HepG2 (cell line): Measurements from ENCODE around the gene DPEP3. TPM values are rescaled to one million over a fixed set of nuclear protein-coding genes. Genes with fewer than 3 reads are reported as not detected.

ENCODE experiments used
- ARNT ChIP-seq: fragments of 450-650 bp; IDR thresholded peaks from 2 replicates; pipeline ENCODE4 v1.6.1; 2017
- ATF7 ChIP-seq, 2 experiments: fragments of 450-650 bp in 1 of 2; sonication (generic) in 1 of 2; formaldehyde crosslinking in 1 of 2; IDR thresholded peaks; 2 replicates each; pipeline versions ENCODE4 v1.4.0 to v1.6.1; 2016 to 2020; ENCODE audit warnings: antibody characterized with exemption in 1 of 2, mild to moderate bottlenecking in 1 of 2, missing genetic modification reagents in 1 of 2
- BHLHE40 ChIP-seq: IDR thresholded peaks from 2 replicates; pipeline ENCODE4 v1.6.1; 2011; ENCODE audit warnings: low read length, improper control_type of control experiment
- HOXD1 ChIP-seq: sonication (generic); formaldehyde crosslinking; IDR thresholded peaks from 2 replicates; pipeline ENCODE4 v1.5.0; 2020; ENCODE audit warnings: missing genetic modification reagents
- KAT8 ChIP-seq: IDR thresholded peaks from 2 replicates; pipeline ENCODE4 v1.6.1; 2016; ENCODE audit warnings: missing genetic modification reagents, missing compliant biosample characterization
- NFIC ChIP-seq: IDR thresholded peaks from 2 replicates; pipeline ENCODE4 v1.6.1; 2012; ENCODE audit warnings: mild to moderate bottlenecking, low read length, inconsistent platforms
- PAF1 ChIP-seq: IDR thresholded peaks from 2 replicates; pipeline ENCODE4 v1.6.1; 2016; ENCODE audit warnings: missing genetic modification reagents, missing compliant biosample characterization
- SRSF4 ChIP-seq: fragments of 200-400 bp; formaldehyde crosslinking; IDR thresholded peaks from one replicate; pipeline ENCODE4 v1.6.1; 2018; ENCODE audit warnings: mild to moderate bottlenecking, low read depth, low read length, moderate library complexity; ENCODE audit not compliant: poor library complexity, severe bottlenecking
- STAG1 ChIP-seq: sonication (generic); formaldehyde crosslinking; IDR thresholded peaks from 2 replicates; pipeline ENCODE4 v1.4.0; 2020; ENCODE audit warnings: missing genetic modification reagents
- TARDBP ChIP-seq: sonication (generic); formaldehyde crosslinking; IDR thresholded peaks from 2 replicates; pipeline ENCODE4 v1.8.0; 2022; ENCODE audit warnings: mild to moderate bottlenecking, missing genetic modification reagents
- TMF1 ChIP-seq: sonication (generic); formaldehyde crosslinking; IDR thresholded peaks from 2 replicates; pipeline ENCODE4 v1.8.1; 2022; ENCODE audit warnings: low read depth, missing genetic modification reagents
- ZC3H4 ChIP-seq: sonication (generic); formaldehyde crosslinking; IDR thresholded peaks from 2 replicates; pipeline ENCODE4 v1.4.0; 2020; ENCODE audit warnings: missing genetic modification reagents, borderline replicate concordance
- ZNF335 ChIP-seq: sonication (generic); formaldehyde crosslinking; IDR thresholded peaks from 2 replicates; pipeline ENCODE4 v1.4.0; 2020; ENCODE audit warnings: missing genetic modification reagents
- ZNF749 ChIP-seq: sonication (generic); formaldehyde crosslinking; IDR thresholded peaks from 2 replicates; pipeline ENCODE4 v1.8.0; 2022; ENCODE audit warnings: mild to moderate bottlenecking, missing genetic modification reagents, moderate library complexity, borderline replicate concordance
- ZNF775 ChIP-seq: sonication (generic); formaldehyde crosslinking; IDR thresholded peaks from 2 replicates; pipeline ENCODE4 v1.4.0; 2020; ENCODE audit warnings: missing genetic modification reagents, mild to moderate bottlenecking, moderate library complexity, borderline replicate concordance
- polyA plus RNA-seq, 8 experiments: library from polyadenylated mRNA; depleted of rRNA in 3 of 8; stranded (reverse) in 7 of 8; unstranded in 1 of 8; fragments of >200 nt; fragmentation: Illumina TruSeq in 4 of 8; extraction: Trizol in 4 of 8; gene quantifications; 2 replicates each; pipeline versions ENCODE4 v1.2.1 to v1.2.3, GENCODE V29; 2011 to 2016; ENCODE audit warnings: low read depth in 4 of 8, missing spikeins in 1 of 8, mixed read lengths in 1 of 8; ENCODE audit not compliant: insufficient read depth in 1 of 8
- total RNA-seq, 5 experiments: library from RNA; depleted of rRNA; stranded (reverse); fragments of >200 nt; fragmentation: Illumina TruSeq; extraction: Trizol; gene quantifications; 2 replicates each; pipeline ENCODE4 v1.2.3, GENCODE V29; 2016; ENCODE audit warnings: low read depth in 1 of 5
- TF ChIP-seq, protein P1 (sequence below): IDR thresholded peaks from 2 replicates; pipeline ENCODE4 v1.6.1; 2016; ENCODE audit warnings: low read depth, control low read depth
- TF ChIP-seq, protein P2 (sequence below): sonication (generic); formaldehyde crosslinking; IDR thresholded peaks from 2 replicates; pipeline ENCODE4 v1.9.0; 2022; ENCODE audit warnings: missing genetic modification reagents, mild to moderate bottlenecking, borderline replicate concordance
- TF ChIP-seq, protein P3 (sequence below): sonication (generic); formaldehyde crosslinking; IDR thresholded peaks from 2 replicates; pipeline ENCODE4 v1.5.0; 2020; ENCODE audit warnings: missing genetic modification reagents
- TF ChIP-seq, protein P4 (sequence below): sonication (generic); formaldehyde crosslinking; IDR thresholded peaks from 2 replicates; pipeline ENCODE4 v1.4.0; 2020; ENCODE audit warnings: missing genetic modification reagents, low read depth, mild to moderate bottlenecking, borderline replicate concordance
- TF ChIP-seq, protein P5 (sequence below): sonication (generic); formaldehyde crosslinking; IDR thresholded peaks from 2 replicates; pipeline ENCODE4 v1.4.0; 2020; ENCODE audit warnings: missing genetic modification reagents
- TF ChIP-seq, protein P6 (sequence below): IDR thresholded peaks from 2 replicates; pipeline ENCODE4 v1.6.1; 2018; ENCODE audit warnings: missing genetic modification reagents, mild to moderate bottlenecking, missing compliant biosample characterization

Gene DPEP3
- total and polyA plus RNA-seq, 2 of the 13 experiments (the other 11 are each of a cell fraction or from before 2014, with no cell fraction given) = not detected

DNA sequence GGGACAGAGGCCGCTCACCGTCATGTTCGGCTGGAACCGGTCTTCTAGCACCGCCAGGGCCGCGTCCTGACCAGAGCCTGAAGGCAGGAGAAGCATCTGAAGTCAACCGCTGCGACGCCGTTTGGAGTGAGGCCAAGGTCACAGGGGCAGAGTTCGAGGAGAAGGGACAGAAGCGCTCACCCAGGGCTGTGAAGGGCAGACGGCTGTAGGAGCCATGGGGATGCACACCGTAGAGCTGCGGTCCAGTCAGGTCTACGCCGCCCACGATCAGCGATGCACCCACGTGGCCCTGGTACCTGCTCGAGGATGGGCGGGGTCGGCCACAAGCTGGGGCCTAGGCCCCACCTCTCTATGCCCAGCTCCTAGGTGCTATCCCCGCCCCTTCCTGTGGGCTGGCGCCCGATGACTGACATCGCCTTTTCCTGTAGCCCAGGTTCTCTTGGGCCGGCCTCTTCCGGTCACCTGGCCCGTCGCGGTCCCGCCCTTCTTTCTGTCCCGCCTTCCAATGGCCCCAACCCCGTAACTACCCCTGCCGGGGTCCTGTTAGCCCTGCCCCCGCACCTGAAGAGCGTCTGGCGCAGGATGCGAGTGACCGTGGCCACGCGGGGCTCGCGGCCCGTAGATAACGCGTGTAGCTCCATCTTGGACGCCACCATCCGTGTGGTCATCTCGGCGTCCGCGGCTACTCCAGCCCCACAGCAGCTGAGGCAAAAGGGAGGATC, 44.7 kb downstream of the DPEP3 start (continued):
- TF ChIP-seq, protein P1, sequence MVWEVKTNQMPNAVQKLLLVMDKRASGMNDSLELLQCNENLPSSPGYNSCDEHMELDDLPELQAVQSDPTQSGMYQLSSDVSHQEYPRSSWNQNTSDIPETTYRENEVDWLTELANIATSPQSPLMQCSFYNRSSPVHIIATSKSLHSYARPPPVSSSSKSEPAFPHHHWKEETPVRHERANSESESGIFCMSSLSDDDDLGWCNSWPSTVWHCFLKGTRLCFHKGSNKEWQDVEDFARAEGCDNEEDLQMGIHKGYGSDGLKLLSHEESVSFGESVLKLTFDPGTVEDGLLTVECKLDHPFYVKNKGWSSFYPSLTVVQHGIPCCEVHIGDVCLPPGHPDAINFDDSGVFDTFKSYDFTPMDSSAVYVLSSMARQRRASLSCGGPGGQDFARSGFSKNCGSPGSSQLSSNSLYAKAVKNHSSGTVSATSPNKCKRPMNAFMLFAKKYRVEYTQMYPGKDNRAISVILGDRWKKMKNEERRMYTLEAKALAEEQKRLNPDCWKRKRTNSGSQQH (CRISPR knock-in tag) = peak; percentile 23
- TF ChIP-seq ZNF335 (CRISPR knock-in tag) (peak; percentile 88; the same call in 1 of the 2 replicates), ZNF775 (CRISPR knock-in tag) (peak; percentile 54; the same call in 1 of the 2 replicates), TMF1 (CRISPR knock-in tag) (peak; percentile 94), STAG1 (CRISPR knock-in tag) (peak; percentile 32; the same call in 1 of the 2 replicates), ZNF749 (peak; percentile 67; the same call in 1 of the 2 replicates), BHLHE40 (no peak; the same call in 1 of the 2 replicates), ZC3H4 (CRISPR knock-in tag) (peak; percentile 50; the same call in 1 of the 2 replicates), NFIC (no peak), KAT8 (CRISPR knock-in tag) (peak; percentile 74), SRSF4 (no peak), TARDBP (CRISPR knock-in tag) (peak; percentile 57), HOXD1 (CRISPR knock-in tag) (peak; percentile 44; the same call in 1 of the 2 replicates), ATF7 (IDR thresholded peaks at IDR 0.05) (no peak), ATF7 (CRISPR knock-in tag; IDR thresholded peaks at IDR 0.05) (peak; percentile 71), ARNT (no peak), PAF1 (no peak)
- TF ChIP-seq, protein P2, sequence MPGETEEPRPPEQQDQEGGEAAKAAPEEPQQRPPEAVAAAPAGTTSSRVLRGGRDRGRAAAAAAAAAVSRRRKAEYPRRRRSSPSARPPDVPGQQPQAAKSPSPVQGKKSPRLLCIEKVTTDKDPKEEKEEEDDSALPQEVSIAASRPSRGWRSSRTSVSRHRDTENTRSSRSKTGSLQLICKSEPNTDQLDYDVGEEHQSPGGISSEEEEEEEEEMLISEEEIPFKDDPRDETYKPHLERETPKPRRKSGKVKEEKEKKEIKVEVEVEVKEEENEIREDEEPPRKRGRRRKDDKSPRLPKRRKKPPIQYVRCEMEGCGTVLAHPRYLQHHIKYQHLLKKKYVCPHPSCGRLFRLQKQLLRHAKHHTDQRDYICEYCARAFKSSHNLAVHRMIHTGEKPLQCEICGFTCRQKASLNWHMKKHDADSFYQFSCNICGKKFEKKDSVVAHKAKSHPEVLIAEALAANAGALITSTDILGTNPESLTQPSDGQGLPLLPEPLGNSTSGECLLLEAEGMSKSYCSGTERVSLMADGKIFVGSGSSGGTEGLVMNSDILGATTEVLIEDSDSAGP (CRISPR knock-in tag) = peak; percentile 95
- TF ChIP-seq, protein P3, sequence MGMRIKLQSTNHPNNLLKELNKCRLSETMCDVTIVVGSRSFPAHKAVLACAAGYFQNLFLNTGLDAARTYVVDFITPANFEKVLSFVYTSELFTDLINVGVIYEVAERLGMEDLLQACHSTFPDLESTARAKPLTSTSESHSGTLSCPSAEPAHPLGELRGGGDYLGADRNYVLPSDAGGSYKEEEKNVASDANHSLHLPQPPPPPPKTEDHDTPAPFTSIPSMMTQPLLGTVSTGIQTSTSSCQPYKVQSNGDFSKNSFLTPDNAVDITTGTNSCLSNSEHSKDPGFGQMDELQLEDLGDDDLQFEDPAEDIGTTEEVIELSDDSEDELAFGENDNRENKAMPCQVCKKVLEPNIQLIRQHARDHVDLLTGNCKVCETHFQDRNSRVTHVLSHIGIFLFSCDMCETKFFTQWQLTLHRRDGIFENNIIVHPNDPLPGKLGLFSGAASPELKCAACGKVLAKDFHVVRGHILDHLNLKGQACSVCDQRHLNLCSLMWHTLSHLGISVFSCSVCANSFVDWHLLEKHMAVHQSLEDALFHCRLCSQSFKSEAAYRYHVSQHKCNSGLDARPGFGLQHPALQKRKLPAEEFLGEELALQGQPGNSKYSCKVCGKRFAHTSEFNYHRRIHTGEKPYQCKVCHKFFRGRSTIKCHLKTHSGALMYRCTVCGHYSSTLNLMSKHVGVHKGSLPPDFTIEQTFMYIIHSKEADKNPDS (CRISPR knock-in tag) = 0 out of 2 replicates have a peak, but pooled peaks have one; percentile 7
- TF ChIP-seq, protein P4, sequence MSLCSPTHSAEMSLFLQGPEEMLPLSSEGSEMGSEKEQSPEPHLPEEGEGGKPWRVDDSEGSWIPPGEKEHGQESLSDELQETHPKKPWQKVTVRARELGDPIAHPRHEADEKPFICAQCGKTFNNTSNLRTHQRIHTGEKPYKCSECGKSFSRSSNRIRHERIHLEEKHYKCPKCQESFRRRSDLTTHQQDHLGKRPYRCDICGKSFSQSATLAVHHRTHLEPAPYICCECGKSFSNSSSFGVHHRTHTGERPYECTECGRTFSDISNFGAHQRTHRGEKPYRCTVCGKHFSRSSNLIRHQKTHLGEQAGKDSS = peak; percentile 95
- TF ChIP-seq, protein P5, sequence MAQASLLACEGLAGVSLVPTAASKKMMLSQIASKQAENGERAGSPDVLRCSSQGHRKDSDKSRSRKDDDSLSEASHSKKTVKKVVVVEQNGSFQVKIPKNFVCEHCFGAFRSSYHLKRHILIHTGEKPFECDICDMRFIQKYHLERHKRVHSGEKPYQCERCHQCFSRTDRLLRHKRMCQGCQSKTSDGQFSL (CRISPR knock-in tag) = 0 out of 2 replicates have a peak, but pooled peaks have one; percentile 15
- TF ChIP-seq, protein P6, sequence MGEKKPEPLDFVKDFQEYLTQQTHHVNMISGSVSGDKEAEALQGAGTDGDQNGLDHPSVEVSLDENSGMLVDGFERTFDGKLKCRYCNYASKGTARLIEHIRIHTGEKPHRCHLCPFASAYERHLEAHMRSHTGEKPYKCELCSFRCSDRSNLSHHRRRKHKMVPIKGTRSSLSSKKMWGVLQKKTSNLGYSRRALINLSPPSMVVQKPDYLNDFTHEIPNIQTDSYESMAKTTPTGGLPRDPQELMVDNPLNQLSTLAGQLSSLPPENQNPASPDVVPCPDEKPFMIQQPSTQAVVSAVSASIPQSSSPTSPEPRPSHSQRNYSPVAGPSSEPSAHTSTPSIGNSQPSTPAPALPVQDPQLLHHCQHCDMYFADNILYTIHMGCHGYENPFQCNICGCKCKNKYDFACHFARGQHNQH (CRISPR knock-in tag) = peak; percentile 91
